HEK293 (cell line): Measurements from ENCODE around the gene KCNK3.

Experiments
- CTCF ChIA-PET: fragments of 350-600 bp; formaldehyde crosslinking; extraction: SDS; loops from one replicate; lab custom pipeline; 2021; ENCODE audit warnings: antibody characterized with exemption; lab: Yijun Ruan, JAX
- POLR2A ChIA-PET: fragments of 300-600 bp; formaldehyde crosslinking; extraction: SDS; loops from one replicate; lab custom pipeline; 2020; ENCODE audit warnings: antibody characterized with exemption, inconsistent platforms; lab: Yijun Ruan, JAX
- H3K27ac ChIP-seq: fragments of 200-500 bp; sonication (Bioruptor generic); 2 replicates; pipeline ENCODE4 v1.5.1; 2014; ENCODE audit warnings: low read depth, low read length, control low read depth, inconsistent platforms; ENCODE audit errors: extremely low read depth
- H3K36me3 ChIP-seq, 2 experiments: fragments of 200-500 bp in 1 of 2; sonication (Bioruptor generic) in 1 of 2; 1 replicate in 1 of 2; 2 replicates in 1 of 2; pipeline ENCODE4 v1.5.1; 2014 to 2017; ENCODE audit warnings: inconsistent platforms in 2 of 2, low read length in 2 of 2; ENCODE audit not compliant: control insufficient read depth in 2 of 2, insufficient read depth in 1 of 2
- H3K4me1 ChIP-seq: fragments of 200-500 bp; sonication (Bioruptor generic); 2 replicates; pipeline ENCODE4 v1.5.1; 2014; ENCODE audit warnings: mild to moderate bottlenecking, low read length, inconsistent platforms; ENCODE audit not compliant: control insufficient read depth, insufficient read depth
- H3K4me3 ChIP-seq: 2 replicates; pipeline ENCODE4 v1.5.1; 2011; ENCODE audit warnings: low read depth, mild to moderate bottlenecking, control low read depth, low read length, moderate library complexity
- H3K9me3 ChIP-seq: fragments of 200-500 bp; sonication (Bioruptor generic); 2 replicates; pipeline ENCODE4 v1.5.1; 2014; ENCODE audit warnings: low read depth, low read length, inconsistent platforms; ENCODE audit not compliant: control insufficient read depth, insufficient read depth
- PBX3 ChIP-seq: sonication (generic); formaldehyde crosslinking; IDR thresholded peaks from 2 replicates; pipeline ENCODE4 v1.8.1; 2022; ENCODE audit warnings: mild to moderate bottlenecking, moderate library complexity, missing genetic modification reagents
- RBAK ChIP-seq: fragments of 450-650 bp; formaldehyde crosslinking; IDR thresholded peaks from 2 replicates; pipeline ENCODE4 v1.5.1; 2016; ENCODE audit warnings: missing biosample characterization, missing genetic modification characterization
- SETDB1 ChIP-seq: IDR thresholded peaks from one replicate; pipeline ENCODE4 v1.6.1; 2017; ENCODE audit warnings: mild to moderate bottlenecking, low read length, moderate library complexity, mixed read lengths; ENCODE audit not compliant: insufficient read length
- TRIM28 ChIP-seq: IDR thresholded peaks from 2 replicates; pipeline ENCODE4 v1.6.1; 2011; ENCODE audit warnings: low read length, control low read depth, borderline replicate concordance
- ZBTB48 ChIP-seq: fragments of 450-650 bp; formaldehyde crosslinking; IDR thresholded peaks from 2 replicates; pipeline ENCODE4 v1.5.1; 2016; ENCODE audit warnings: missing biosample characterization, missing genetic modification characterization
- ZBTB7A ChIP-seq: fragments of 450-650 bp; formaldehyde crosslinking; IDR thresholded peaks from 2 replicates; pipeline ENCODE4 v1.5.1; 2016; ENCODE audit warnings: low read depth, missing biosample characterization, missing genetic modification characterization
- ZFHX2 ChIP-seq: fragments of 450-650 bp; formaldehyde crosslinking; conservative IDR thresholded peaks from 2 replicates; pipeline ENCODE4 v1.5.1; 2016; ENCODE audit warnings: missing biosample characterization, missing genetic modification characterization
- ZNF121 ChIP-seq: fragments of 450-650 bp; formaldehyde crosslinking; IDR thresholded peaks from 2 replicates; pipeline ENCODE4 v1.5.1; 2016; ENCODE audit warnings: missing biosample characterization, missing genetic modification characterization
- ZNF362 ChIP-seq: fragments of 450-650 bp; formaldehyde crosslinking; IDR thresholded peaks from 2 replicates; pipeline ENCODE4 v1.5.1; 2016; ENCODE audit warnings: missing biosample characterization, missing genetic modification characterization
- ZNF366 ChIP-seq: fragments of 450-650 bp; formaldehyde crosslinking; conservative IDR thresholded peaks from 2 replicates; pipeline ENCODE4 v1.5.1; 2016; ENCODE audit warnings: missing biosample characterization, missing genetic modification characterization
- ZNF426 ChIP-seq: fragments of 450-650 bp; formaldehyde crosslinking; IDR thresholded peaks from 2 replicates; pipeline ENCODE4 v1.5.1; 2017; ENCODE audit warnings: missing biosample characterization, missing genetic modification characterization, mild to moderate bottlenecking, inconsistent platforms, moderate library complexity
- ZNF501 ChIP-seq: fragments of 450-650 bp; formaldehyde crosslinking; IDR thresholded peaks from 2 replicates; pipeline ENCODE4 v1.5.1; 2016; ENCODE audit warnings: missing biosample characterization, missing genetic modification characterization
- ZNF544 ChIP-seq: fragments of 450-650 bp; formaldehyde crosslinking; IDR thresholded peaks from 2 replicates; pipeline ENCODE4 v1.5.0; 2017; ENCODE audit warnings: missing biosample characterization, missing genetic modification characterization
- ZNF549 ChIP-seq: fragments of 450-650 bp; IDR thresholded peaks from 2 replicates; pipeline ENCODE4 v1.5.1; 2018; ENCODE audit warnings: missing biosample characterization, missing genetic modification characterization, mild to moderate bottlenecking, inconsistent platforms, moderate library complexity
- ZNF624 ChIP-seq: fragments of 450-650 bp; formaldehyde crosslinking; IDR thresholded peaks from 2 replicates; pipeline ENCODE4 v1.5.1; 2017; ENCODE audit warnings: missing biosample characterization, missing genetic modification characterization
- ZNF707 ChIP-seq: fragments of 450-650 bp; formaldehyde crosslinking; IDR thresholded peaks from 2 replicates; pipeline ENCODE4 v1.5.1; 2016; ENCODE audit warnings: missing biosample characterization, missing genetic modification characterization
- ZNF785 ChIP-seq: fragments of 450-650 bp; formaldehyde crosslinking; IDR thresholded peaks from 2 replicates; pipeline ENCODE4 v1.5.1; 2016; ENCODE audit warnings: missing biosample characterization, missing genetic modification characterization
- TF ChIP-seq, protein P1 (sequence below): fragments of 450-650 bp; formaldehyde crosslinking; IDR thresholded peaks from 2 replicates; pipeline ENCODE4 v1.5.1; 2016; ENCODE audit warnings: missing biosample characterization, missing genetic modification characterization
- TF ChIP-seq, protein P2 (sequence below): fragments of 450-650 bp; formaldehyde crosslinking; IDR thresholded peaks from 2 replicates; pipeline ENCODE4 v1.5.1; 2016; ENCODE audit warnings: missing biosample characterization, missing genetic modification characterization
- TF ChIP-seq, protein P3 (sequence below): fragments of 450-650 bp; formaldehyde crosslinking; IDR thresholded peaks from 2 replicates; pipeline ENCODE4 v1.5.1; 2016; ENCODE audit warnings: missing biosample characterization, missing genetic modification characterization
- TF ChIP-seq, protein P4 (sequence below): fragments of 450-650 bp; formaldehyde crosslinking; conservative IDR thresholded peaks from 2 replicates; pipeline ENCODE4 v1.5.1; 2016; ENCODE audit warnings: low read depth, missing biosample characterization, missing genetic modification characterization
- TF ChIP-seq, protein P5 (sequence below): IDR thresholded peaks from 2 replicates; pipeline ENCODE4 v1.6.1; 2011; ENCODE audit warnings: mild to moderate bottlenecking, low read depth, low read length, borderline replicate concordance

The KCNK3 gene

DNA sequence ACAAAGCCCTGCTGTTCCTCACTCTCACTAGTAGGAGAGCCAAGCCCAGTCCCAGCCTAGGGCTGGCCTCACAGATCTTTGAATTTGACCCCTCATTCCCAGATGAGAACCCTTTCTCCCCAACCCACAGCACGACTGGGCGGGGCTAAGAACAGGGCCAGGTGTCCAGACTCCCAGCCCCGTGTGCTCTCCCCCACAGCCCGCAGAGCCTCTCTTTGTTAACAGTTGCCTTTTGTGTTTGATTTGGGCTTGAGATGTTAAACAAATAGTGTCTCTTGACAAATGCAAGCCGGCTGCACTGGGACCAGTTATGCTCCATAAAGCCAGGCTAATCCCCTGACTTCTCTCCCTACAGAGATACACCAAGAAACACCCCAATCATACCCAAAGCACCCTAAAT is 4.7 kb upstream of the KCNK3 start (continued):
- TF ChIP-seq, protein P1, sequence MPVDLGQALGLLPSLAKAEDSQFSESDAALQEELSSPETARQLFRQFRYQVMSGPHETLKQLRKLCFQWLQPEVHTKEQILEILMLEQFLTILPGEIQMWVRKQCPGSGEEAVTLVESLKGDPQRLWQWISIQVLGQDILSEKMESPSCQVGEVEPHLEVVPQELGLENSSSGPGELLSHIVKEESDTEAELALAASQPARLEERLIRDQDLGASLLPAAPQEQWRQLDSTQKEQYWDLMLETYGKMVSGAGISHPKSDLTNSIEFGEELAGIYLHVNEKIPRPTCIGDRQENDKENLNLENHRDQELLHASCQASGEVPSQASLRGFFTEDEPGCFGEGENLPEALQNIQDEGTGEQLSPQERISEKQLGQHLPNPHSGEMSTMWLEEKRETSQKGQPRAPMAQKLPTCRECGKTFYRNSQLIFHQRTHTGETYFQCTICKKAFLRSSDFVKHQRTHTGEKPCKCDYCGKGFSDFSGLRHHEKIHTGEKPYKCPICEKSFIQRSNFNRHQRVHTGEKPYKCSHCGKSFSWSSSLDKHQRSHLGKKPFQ (tag by site-specific recombination), result no peak
- TF ChIP-seq RBAK (no peak), ZNF624 (tag by site-specific recombination) (no peak), ZNF544 (tag by site-specific recombination) (no peak)

- ChIA-PET CTCF (no interaction called here), POLR2A (no interaction called here)
- Histone ChIP-seq H3K9me3 (no peaks in the 10 kb centered on the region), H3K27ac (no peak overlapping the region), H3K4me1 (0 out of 2 replicates have a peak, but pooled peaks cover 3% of the 10 kb centered on the region), H3K36me3 (no peaks in the 10 kb centered on the region), H3K4me3 (no peak overlapping the region)
- TF ChIP-seq ZNF121 (tag by site-specific recombination), result no peak
- TF ChIP-seq ZNF366 (tag by site-specific recombination), result no peak
- no peak for TF ChIP-seq SETDB1
- TF ChIP-seq, protein P2, sequence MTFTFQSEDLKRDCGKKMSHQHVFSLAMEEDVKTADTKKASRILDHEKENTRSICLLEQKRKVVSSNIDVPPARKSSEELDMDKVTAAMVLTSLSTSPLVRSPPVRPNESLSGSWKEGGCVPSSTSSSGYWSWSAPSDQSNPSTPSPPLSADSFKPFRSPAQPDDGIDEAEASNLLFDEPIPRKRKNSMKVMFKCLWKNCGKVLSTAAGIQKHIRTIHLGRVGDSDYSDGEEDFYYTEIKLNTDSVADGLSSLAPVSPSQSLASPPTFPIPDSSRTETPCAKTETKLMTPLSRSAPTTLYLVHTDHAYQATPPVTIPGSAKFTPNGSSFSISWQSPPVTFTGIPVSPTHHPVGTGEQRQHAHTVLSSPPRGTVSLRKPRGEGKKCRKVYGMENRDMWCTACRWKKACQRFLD (tag by site-specific recombination), result no peak
- no peak for TF ChIP-seq ZNF426
- TF ChIP-seq ZBTB48, result no peak
- no peak for TF ChIP-seq TRIM28
- TF ChIP-seq ZNF707 (tag by site-specific recombination), result no peak
- TF ChIP-seq, protein P3, sequence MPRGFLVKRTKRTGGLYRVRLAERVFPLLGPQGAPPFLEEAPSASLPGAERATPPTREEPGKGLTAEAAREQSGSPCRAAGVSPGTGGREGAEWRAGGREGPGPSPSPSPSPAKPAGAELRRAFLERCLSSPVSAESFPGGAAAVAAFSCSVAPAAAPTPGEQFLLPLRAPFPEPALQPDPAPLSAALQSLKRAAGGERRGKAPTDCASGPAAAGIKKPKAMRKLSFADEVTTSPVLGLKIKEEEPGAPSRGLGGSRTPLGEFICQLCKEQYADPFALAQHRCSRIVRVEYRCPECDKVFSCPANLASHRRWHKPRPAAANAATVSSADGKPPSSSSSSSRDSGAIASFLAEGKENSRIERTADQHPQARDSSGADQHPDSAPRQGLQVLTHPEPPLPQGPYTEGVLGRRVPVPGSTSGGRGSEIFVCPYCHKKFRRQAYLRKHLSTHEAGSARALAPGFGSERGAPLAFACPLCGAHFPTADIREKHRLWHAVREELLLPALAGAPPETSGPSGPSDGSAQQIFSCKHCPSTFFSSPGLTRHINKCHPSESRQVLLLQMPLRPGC (tag by site-specific recombination), result no peak
- no peak for TF ChIP-seq ZNF549 (tag by site-specific recombination)
- no peak for TF ChIP-seq ZFHX2 (tag by site-specific recombination)
- no peak for TF ChIP-seq ZNF362
- TF ChIP-seq, protein P4, sequence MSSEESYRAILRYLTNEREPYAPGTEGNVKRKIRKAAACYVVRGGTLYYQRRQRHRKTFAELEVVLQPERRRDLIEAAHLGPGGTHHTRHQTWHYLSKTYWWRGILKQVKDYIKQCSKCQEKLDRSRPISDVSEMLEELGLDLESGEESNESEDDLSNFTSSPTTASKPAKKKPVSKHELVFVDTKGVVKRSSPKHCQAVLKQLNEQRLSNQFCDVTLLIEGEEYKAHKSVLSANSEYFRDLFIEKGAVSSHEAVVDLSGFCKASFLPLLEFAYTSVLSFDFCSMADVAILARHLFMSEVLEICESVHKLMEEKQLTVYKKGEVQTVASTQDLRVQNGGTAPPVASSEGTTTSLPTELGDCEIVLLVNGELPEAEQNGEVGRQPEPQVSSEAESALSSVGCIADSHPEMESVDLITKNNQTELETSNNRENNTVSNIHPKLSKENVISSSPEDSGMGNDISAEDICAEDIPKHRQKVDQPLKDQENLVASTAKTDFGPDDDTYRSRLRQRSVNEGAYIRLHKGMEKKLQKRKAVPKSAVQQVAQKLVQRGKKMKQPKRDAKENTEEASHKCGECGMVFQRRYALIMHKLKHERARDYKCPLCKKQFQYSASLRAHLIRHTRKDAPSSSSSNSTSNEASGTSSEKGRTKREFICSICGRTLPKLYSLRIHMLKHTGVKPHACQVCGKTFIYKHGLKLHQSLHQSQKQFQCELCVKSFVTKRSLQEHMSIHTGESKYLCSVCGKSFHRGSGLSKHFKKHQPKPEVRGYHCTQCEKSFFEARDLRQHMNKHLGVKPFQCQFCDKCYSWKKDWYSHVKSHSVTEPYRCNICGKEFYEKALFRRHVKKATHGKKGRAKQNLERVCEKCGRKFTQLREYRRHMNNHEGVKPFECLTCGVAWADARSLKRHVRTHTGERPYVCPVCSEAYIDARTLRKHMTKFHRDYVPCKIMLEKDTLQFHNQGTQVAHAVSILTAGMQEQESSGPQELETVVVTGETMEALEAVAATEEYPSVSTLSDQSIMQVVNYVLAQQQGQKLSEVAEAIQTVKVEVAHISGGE (tag by site-specific recombination), result no peak
- TF ChIP-seq ZBTB7A (tag by site-specific recombination), result no peak
- no peak for TF ChIP-seq PBX3 (CRISPR knock-in tag)
- TF ChIP-seq, protein P5, sequence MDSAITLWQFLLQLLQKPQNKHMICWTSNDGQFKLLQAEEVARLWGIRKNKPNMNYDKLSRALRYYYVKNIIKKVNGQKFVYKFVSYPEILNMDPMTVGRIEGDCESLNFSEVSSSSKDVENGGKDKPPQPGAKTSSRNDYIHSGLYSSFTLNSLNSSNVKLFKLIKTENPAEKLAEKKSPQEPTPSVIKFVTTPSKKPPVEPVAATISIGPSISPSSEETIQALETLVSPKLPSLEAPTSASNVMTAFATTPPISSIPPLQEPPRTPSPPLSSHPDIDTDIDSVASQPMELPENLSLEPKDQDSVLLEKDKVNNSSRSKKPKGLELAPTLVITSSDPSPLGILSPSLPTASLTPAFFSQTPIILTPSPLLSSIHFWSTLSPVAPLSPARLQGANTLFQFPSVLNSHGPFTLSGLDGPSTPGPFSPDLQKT, result no peak
- TF ChIP-seq ZNF501 (tag by site-specific recombination), result no peak
- TF ChIP-seq ZNF785 (tag by site-specific recombination), result no peak
These were observed 1.4 kb upstream of the KCNK3 start for GRCh38 chr2:26691161-26691560.
